ENCODE measurements around the gene ITGB7. TPM values are rescaled to one million over a fixed set of nuclear protein-coding genes. Genes with fewer than 3 reads are reported as not detected.
A peak's percentile ranks its signal among the peaks of the same experiment; 100 is the strongest.

Gene ITGB7
- total RNA-seq, 6 experiments from 2014 or later, result 2.9 to 8.0 (median 3.9) TPM

- intact Hi-C loops (cut with DNase I), result loop anchor here in 1 of 2 donors (5.0 kb wide), 1 partner anchor 38 kb away; no protein-coding TSS in a partner anchor
- Histone ChIP-seq H3K9me3 (no peaks in the 10 kb centered on the region), H3K27me3 (no peaks in the 10 kb centered on the region), H3K27ac (peak overlapping the region in 1 of 3 donors; percentile 60), H3K36me3 (peaks cover 0 to 3% (median 0%) of the 10 kb centered on the region in 4 donors), H3K4me1 (peaks cover 0 to 56% (median 23%) of the 10 kb centered on the region in 4 donors), H3K4me3 (no peak overlapping the region)
- DNase-seq, result peak; percentile 81 to 89 (median 87)
- TF ChIP-seq POLR2A (IDR thresholded peaks at IDR 0.05) (no peak), CTCF (IDR thresholded peaks at IDR 0.05) (peak; percentile 94 to 99 (median 96))
- WGBS (ENCODE audit: insufficient coverage, low coverage, low lambda C conversion rate, missing lambda C conversion rate), result 3% methylated on average over 14 of the region's 14 CpGs
- ATAC-seq, result peak; percentile 82 to 94 (median 92)
Observed at GRCh38 chr12:53159195-53159839, 47.7 kb downstream of the ITGB7 start.

DNA sequence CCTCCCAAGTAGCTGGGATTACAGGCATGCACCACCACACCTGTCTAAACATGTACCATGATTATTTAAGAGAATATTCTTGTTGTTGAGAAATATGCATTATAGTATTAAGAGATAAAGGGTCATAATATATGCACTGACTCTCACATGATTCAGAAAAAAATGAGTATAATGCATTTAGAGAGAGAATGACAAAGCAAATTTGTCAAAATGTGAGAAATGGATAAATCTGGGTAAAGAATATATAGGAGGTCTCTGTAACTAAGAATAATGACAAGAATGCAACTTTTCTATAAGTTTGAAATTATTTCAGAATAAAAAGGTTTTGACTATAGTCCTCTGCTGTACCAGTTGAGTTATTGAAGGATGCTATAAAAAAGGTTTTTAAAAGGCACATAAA is 54.7 kb downstream of the ITGB7 start:
- H3K27me3 ChIP-seq, result no peaks in the 10 kb centered on the region
- no peak for DNase-seq
- intact Hi-C loops (cut with DNase I), result no loop called here
- H3K4me1 ChIP-seq, result peaks cover 0 to 7% (median 2%) of the 10 kb centered on the region in 4 donors
- H3K9me3 ChIP-seq, result no peaks in the 10 kb centered on the region
- no peak overlapping the region for H3K27ac ChIP-seq
- H3K4me3 ChIP-seq, result no peak overlapping the region
- H3K36me3 ChIP-seq, result no peaks in the 10 kb centered on the region
- TF ChIP-seq POLR2A (IDR thresholded peaks at IDR 0.05) (no peak), CTCF (IDR thresholded peaks at IDR 0.05) (no peak)
- ATAC-seq, result no peak

GRCh38 chr12:53151039-53151438 is 56.0 kb downstream of the ITGB7 start:
- WGBS (ENCODE audit: insufficient coverage, low coverage, low lambda C conversion rate, missing lambda C conversion rate), result 82% methylated on average over 6 of the region's 6 CpGs
- ATAC-seq (peak in 1 of 4 donors; percentile 11), DNase-seq (no peak)
- no peaks in the 10 kb centered on the region for H3K36me3 ChIP-seq
- intact Hi-C loops (cut with DNase I), result no loop called here
- H3K27me3 ChIP-seq, result no peaks in the 10 kb centered on the region
- H3K27ac ChIP-seq, result no peak overlapping the region
- peaks cover 0 to under 1% (median 0%) of the 10 kb centered on the region in 4 donors for H3K4me1 ChIP-seq
- no peaks in the 10 kb centered on the region for H3K9me3 ChIP-seq
- no peak overlapping the region for H3K4me3 ChIP-seq
- TF ChIP-seq POLR2A (IDR thresholded peaks at IDR 0.05), result no peak
- TF ChIP-seq CTCF (IDR thresholded peaks at IDR 0.05), result no peak

- DNase-seq (no peak), ATAC-seq (no peak)
- H3K27me3 ChIP-seq, result no peaks in the 10 kb centered on the region
- no peak overlapping the region for H3K27ac ChIP-seq
- 73% methylated on average over 11 of the region's 15 CpGs for WGBS (ENCODE audit: insufficient coverage, low coverage, low lambda C conversion rate, missing lambda C conversion rate)
- intact Hi-C loops (cut with DNase I), result no loop called here
- H3K4me1 ChIP-seq, result peaks cover 0 to 13% (median 3%) of the 10 kb centered on the region in 4 donors
- H3K4me3 ChIP-seq, result no peak overlapping the region
- no peak for TF ChIP-seq CTCF (IDR thresholded peaks at IDR 0.05)
- no peak for TF ChIP-seq POLR2A (IDR thresholded peaks at IDR 0.05)
- H3K36me3 ChIP-seq, result no peaks in the 10 kb centered on the region
- no peaks in the 10 kb centered on the region for H3K9me3 ChIP-seq
Observed at GRCh38 chr12:53147653-53148052, 59.4 kb downstream of the ITGB7 start.

Measured in right lobe of liver (tissue), 6 donors.